HepG2 (cell line): Measurements from ENCODE around the gene NME1. TPM values are rescaled to one million over a fixed set of nuclear protein-coding genes. Genes with fewer than 3 reads are reported as not detected.
"Not testable (repeated sequence)": the region's sequence is repeated elsewhere in the genome, so short reads cannot be mapped to it uniquely, and the experiment has no call there.

ENCODE experiments used
- CCAR2 ChIP-seq: fragments of 200-400 bp; formaldehyde crosslinking; optimal IDR thresholded peaks from 2 replicates; pipeline ENCODE3; 2018; ENCODE audit warnings: low read depth, mild to moderate bottlenecking, low read length, moderate library complexity
- CREM ChIP-seq, 2 experiments: sonication (generic) in 1 of 2; formaldehyde crosslinking in 1 of 2; IDR thresholded peaks; 2 replicates each; pipeline versions ENCODE4 v1.4.0 to v1.6.1; 2016 to 2020; ENCODE audit warnings: antibody characterized with exemption in 1 of 2, mild to moderate bottlenecking in 1 of 2, missing genetic modification reagents in 1 of 2
- CSRNP1 ChIP-seq: sonication (generic); formaldehyde crosslinking; IDR thresholded peaks from 2 replicates; pipeline ENCODE4 v1.8.1; 2023; ENCODE audit warnings: mild to moderate bottlenecking, missing genetic modification reagents
- ETV5 ChIP-seq: IDR thresholded peaks from 2 replicates; pipeline ENCODE4 v1.6.1; 2018; ENCODE audit warnings: missing biosample characterization, missing genetic modification reagents, inconsistent platforms, borderline replicate concordance
- FOXP1 ChIP-seq, 2 experiments: fragments of 450-650 bp in 1 of 2; IDR thresholded peaks; 2 replicates each; pipeline ENCODE4 v1.6.1; 2017 to 2018; ENCODE audit warnings: antibody characterized with exemption in 1 of 2
- GATAD2A ChIP-seq: IDR thresholded peaks from 2 replicates; pipeline ENCODE4 v1.6.1; 2016
- HNF4A ChIP-seq: sonication (generic); formaldehyde crosslinking; IDR thresholded peaks from 2 replicates; pipeline ENCODE4 v1.4.0; 2020; ENCODE audit warnings: missing genetic modification reagents
- KDM2A ChIP-seq: sonication (generic); formaldehyde crosslinking; IDR thresholded peaks from 2 replicates; pipeline ENCODE4 v1.4.0; 2020; ENCODE audit warnings: low read depth, missing genetic modification reagents, borderline replicate concordance
- MEF2D ChIP-seq: sonication (generic); formaldehyde crosslinking; IDR thresholded peaks from 2 replicates; pipeline ENCODE4 v1.5.1; 2020; ENCODE audit warnings: mild to moderate bottlenecking, missing genetic modification reagents
- MIER2 ChIP-seq: IDR thresholded peaks from 2 replicates; pipeline ENCODE4 v1.6.1; 2016; ENCODE audit warnings: missing biosample characterization, missing genetic modification reagents
- MLX ChIP-seq: IDR thresholded peaks from 2 replicates; pipeline ENCODE4 v1.6.1; 2016
- MNT ChIP-seq: fragments of 450-650 bp; IDR thresholded peaks from 2 replicates; pipeline ENCODE4 v1.6.1; 2016
- MYC ChIP-seq: sonication (generic); formaldehyde crosslinking; IDR thresholded peaks from 2 replicates; pipeline ENCODE4 v1.9.0; 2021; ENCODE audit warnings: missing genetic modification reagents, borderline replicate concordance
- RXRA ChIP-seq: sonication (generic); formaldehyde crosslinking; IDR thresholded peaks from 2 replicates; pipeline ENCODE4 v1.5.1; 2020; ENCODE audit warnings: missing genetic modification reagents
- ZNF329 ChIP-seq: sonication (generic); formaldehyde crosslinking; IDR thresholded peaks from 2 replicates; pipeline ENCODE4 v1.9.0; 2021; ENCODE audit warnings: low read depth, mild to moderate bottlenecking, missing genetic modification reagents
- ZNF362 ChIP-seq: sonication (generic); formaldehyde crosslinking; IDR thresholded peaks from 2 replicates; pipeline ENCODE4 v1.4.0; 2020; ENCODE audit warnings: missing genetic modification reagents, mild to moderate bottlenecking, borderline replicate concordance
- ZNF44 ChIP-seq: sonication (generic); formaldehyde crosslinking; IDR thresholded peaks from 2 replicates; pipeline ENCODE4 v1.5.1; 2020; ENCODE audit warnings: mild to moderate bottlenecking, missing genetic modification reagents
- ZNF550 ChIP-seq: sonication (generic); formaldehyde crosslinking; IDR thresholded peaks from 2 replicates; pipeline ENCODE4 v1.4.0; 2020; ENCODE audit warnings: mild to moderate bottlenecking, missing genetic modification reagents, borderline replicate concordance
- ZNF557 ChIP-seq: sonication (generic); formaldehyde crosslinking; IDR thresholded peaks from 2 replicates; pipeline ENCODE4 v1.4.0; 2020; ENCODE audit warnings: missing genetic modification reagents
- ZNF691 ChIP-seq: sonication (generic); formaldehyde crosslinking; IDR thresholded peaks from 2 replicates; pipeline ENCODE4 v1.4.0; 2020; ENCODE audit warnings: missing genetic modification reagents, low read depth, mild to moderate bottlenecking, borderline replicate concordance
- ZNF747 ChIP-seq: sonication (generic); formaldehyde crosslinking; IDR thresholded peaks from 2 replicates; pipeline ENCODE4 v1.8.1; 2023; ENCODE audit warnings: missing genetic modification reagents, mild to moderate bottlenecking, borderline replicate concordance
- ZNF781 ChIP-seq: sonication (generic); formaldehyde crosslinking; IDR thresholded peaks from 2 replicates; pipeline ENCODE4 v1.5.1; 2020; ENCODE audit warnings: borderline replicate concordance, mild to moderate bottlenecking, missing genetic modification reagents; ENCODE audit errors: not compliant biosample characterization
- polyA plus RNA-seq, 8 experiments: library from polyadenylated mRNA; depleted of rRNA in 3 of 8; stranded (reverse) in 7 of 8; unstranded in 1 of 8; fragments of >200 nt; fragmentation: Illumina TruSeq in 4 of 8; extraction: Trizol in 4 of 8; gene quantifications; 2 replicates each; pipeline versions ENCODE4 v1.2.1 to v1.2.3, GENCODE V29; 2011 to 2016; ENCODE audit warnings: low read depth in 4 of 8, missing spikeins in 1 of 8, mixed read lengths in 1 of 8; ENCODE audit not compliant: insufficient read depth in 1 of 8
- total RNA-seq, 5 experiments: library from RNA; depleted of rRNA; stranded (reverse); fragments of >200 nt; fragmentation: Illumina TruSeq; extraction: Trizol; gene quantifications; 2 replicates each; pipeline ENCODE4 v1.2.3, GENCODE V29; 2016; ENCODE audit warnings: low read depth in 1 of 5

NME1 gene
- total and polyA plus RNA-seq, 2 of the 13 experiments (the other 11 are each of a cell fraction or from before 2014, with no cell fraction given) = 295 to 516 TPM

GRCh38 chr17:51112303-51113222 lies 40.8 kb upstream of the NME1 start (continued):
- TF ChIP-seq CSRNP1 (CRISPR knock-in tag) (peak; percentile 44; the same call in 1 of the 2 replicates), ZNF747 (CRISPR knock-in tag) (peak; percentile 75; the same call in 1 of the 2 replicates), ZNF329 (CRISPR knock-in tag) (peak; percentile 69; the same call in 1 of the 2 replicates), GATAD2A (CRISPR knock-in tag) (peak; percentile 96), ZNF691 (CRISPR knock-in tag) (peak; percentile 55; the same call in 1 of the 2 replicates), ETV5 (peak; percentile 77; the same call in 1 of the 2 replicates), CCAR2 (peak; percentile 54), HNF4A (CRISPR knock-in tag) (peak; percentile 77), RXRA (CRISPR knock-in tag) (peak; percentile 95), ZNF44 (CRISPR knock-in tag) (0 out of 2 replicates have a peak, but pooled peaks have one; percentile 21), KDM2A (peak; percentile 37; the same call in 1 of the 2 replicates), MLX (CRISPR knock-in tag) (peak; percentile 82), CREM (IDR thresholded peaks at IDR 0.05) (peak; percentile 67), ZNF362 (CRISPR knock-in tag) (peak; percentile 99), ZNF557 (CRISPR knock-in tag) (0 out of 2 replicates have a peak, but pooled peaks have one; percentile 63), MEF2D (CRISPR knock-in tag) (peak; percentile 90), MIER2 (CRISPR knock-in tag) (peak; percentile 55; the same call in 1 of the 2 replicates), ZNF781 (CRISPR knock-in tag) (peak; percentile 70), MNT (peak; percentile 55), FOXP1 (CRISPR knock-in tag; IDR thresholded peaks at IDR 0.05) (peak; percentile 62; the same call in 1 of the 2 replicates), ZNF550 (CRISPR knock-in tag) (0 out of 2 replicates have a peak, but pooled peaks have one; percentile 31), MYC (CRISPR knock-in tag) (peak; percentile 71; the same call in 1 of the 2 replicates)
- not testable (repeated sequence) for TF ChIP-seq CREM (CRISPR knock-in tag; IDR thresholded peaks at IDR 0.05); FOXP1 (IDR thresholded peaks at IDR 0.05)
